RWPE2 (cell line): ENCODE data around the gene PYGB.
A peak's percentile ranks its signal among the peaks of the same experiment; 100 is the strongest.

Experiments used
- ATAC-seq: fragments of 200-7000 bp; cut with Tn5 transposase; 3 replicates; pipeline ENCODE4 v1.9.1; 2021; ENCODE audit warnings: low read depth
- DNase-seq: peaks from one replicate; pipeline ENCODE4 v3.0.0-alpha.2; 2020; ENCODE audit warnings: low spot score
- H3K27ac ChIP-seq: fragments of 450-650 bp; 2 replicates; pipeline ENCODE4 v1.5.1; 2017; ENCODE audit warnings: mild to moderate bottlenecking; ENCODE audit not compliant: poor library complexity, severe bottlenecking
- H3K27me3 ChIP-seq: fragments of 250-450 bp; sonication (Bioruptor Pico); 2 replicates; pipeline ENCODE4 v1.5.1; 2021; ENCODE audit warnings: mild to moderate bottlenecking, moderate library complexity; ENCODE audit not compliant: insufficient read depth, poor library complexity, severe bottlenecking
- H3K36me3 ChIP-seq: fragments of 250-450 bp; sonication (Bioruptor Pico); 2 replicates; pipeline ENCODE4 v1.5.1; 2020; ENCODE audit warnings: low read depth, mild to moderate bottlenecking, moderate library complexity
- H3K4me1 ChIP-seq: fragments of 250-450 bp; sonication (Bioruptor Pico); 2 replicates; pipeline ENCODE4 v1.5.1; 2021; ENCODE audit warnings: mild to moderate bottlenecking, moderate library complexity; ENCODE audit not compliant: insufficient read depth, poor library complexity, severe bottlenecking
- H3K4me3 ChIP-seq: fragments of 250-450 bp; sonication (Bioruptor Pico); 2 replicates; pipeline ENCODE4 v1.5.1; 2021; ENCODE audit warnings: mild to moderate bottlenecking, moderate library complexity; ENCODE audit not compliant: severe bottlenecking
- H3K9me3 ChIP-seq: fragments of 250-450 bp; sonication (Bioruptor Pico); 2 replicates; pipeline ENCODE4 v1.5.1; 2021; ENCODE audit warnings: mild to moderate bottlenecking, moderate library complexity; ENCODE audit not compliant: severe bottlenecking
- TF ChIP-seq, protein P1 (sequence below): fragments of 450-650 bp; IDR thresholded peaks from one replicate; pipeline ENCODE4 v1.5.1; 2017; ENCODE audit warnings: mild to moderate bottlenecking, moderate library complexity; ENCODE audit not compliant: poor library complexity, severe bottlenecking

Gene PYGB

DNA sequence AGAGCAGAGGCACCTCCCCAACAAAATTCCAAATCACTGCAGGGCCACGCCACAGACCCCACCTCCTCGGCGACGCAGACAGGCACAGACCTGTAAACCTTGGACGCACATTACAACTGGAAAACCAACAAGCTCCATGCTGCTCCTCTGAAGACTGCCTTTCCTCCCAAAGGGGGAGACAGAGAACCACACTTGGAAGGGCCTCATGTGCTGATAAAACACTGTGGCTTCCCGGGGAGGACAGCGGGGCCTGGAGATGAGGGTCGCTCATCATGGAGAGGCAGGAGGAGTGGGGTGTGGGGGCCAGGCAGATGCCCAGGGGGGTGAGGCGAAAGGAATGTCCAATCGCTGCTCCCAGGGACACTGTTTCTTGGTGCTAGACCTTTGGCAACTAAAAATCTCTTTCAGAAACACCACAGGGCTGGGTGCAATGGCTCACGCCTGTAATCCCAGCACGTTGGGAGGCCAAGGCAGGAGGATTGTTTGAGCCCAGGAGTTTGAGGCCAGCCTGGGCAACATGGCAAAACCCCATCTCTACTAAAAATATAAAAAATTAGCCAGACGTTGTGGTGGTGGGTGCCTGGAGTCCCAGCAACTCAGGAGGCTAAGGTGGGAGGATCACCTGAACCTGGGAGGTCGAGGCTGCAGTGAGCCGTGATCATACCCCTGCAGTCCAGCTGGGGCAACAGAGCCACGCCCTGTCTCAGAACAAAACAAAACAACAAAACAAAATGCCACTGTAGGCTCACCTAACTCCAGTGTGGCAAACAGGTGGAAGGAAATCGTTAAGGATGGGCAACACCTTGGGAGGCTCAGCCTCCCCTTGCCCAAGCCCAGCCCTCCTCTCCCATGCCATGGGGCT is 88.9 kb downstream of the PYGB start:
- H3K4me3 ChIP-seq = no peak overlapping the region
- peaks cover 4% of the 10 kb centered on the region for H3K4me1 ChIP-seq
- ATAC-seq = peak; percentile 85
- H3K27ac ChIP-seq = no peak overlapping the region
- H3K27me3 ChIP-seq = no peaks in the 10 kb centered on the region
- no peak for DNase-seq
- no peaks in the 10 kb centered on the region for H3K9me3 ChIP-seq
- H3K36me3 ChIP-seq = no peaks in the 10 kb centered on the region; the same call in 1 of the 2 replicates
- TF ChIP-seq, protein P1, sequence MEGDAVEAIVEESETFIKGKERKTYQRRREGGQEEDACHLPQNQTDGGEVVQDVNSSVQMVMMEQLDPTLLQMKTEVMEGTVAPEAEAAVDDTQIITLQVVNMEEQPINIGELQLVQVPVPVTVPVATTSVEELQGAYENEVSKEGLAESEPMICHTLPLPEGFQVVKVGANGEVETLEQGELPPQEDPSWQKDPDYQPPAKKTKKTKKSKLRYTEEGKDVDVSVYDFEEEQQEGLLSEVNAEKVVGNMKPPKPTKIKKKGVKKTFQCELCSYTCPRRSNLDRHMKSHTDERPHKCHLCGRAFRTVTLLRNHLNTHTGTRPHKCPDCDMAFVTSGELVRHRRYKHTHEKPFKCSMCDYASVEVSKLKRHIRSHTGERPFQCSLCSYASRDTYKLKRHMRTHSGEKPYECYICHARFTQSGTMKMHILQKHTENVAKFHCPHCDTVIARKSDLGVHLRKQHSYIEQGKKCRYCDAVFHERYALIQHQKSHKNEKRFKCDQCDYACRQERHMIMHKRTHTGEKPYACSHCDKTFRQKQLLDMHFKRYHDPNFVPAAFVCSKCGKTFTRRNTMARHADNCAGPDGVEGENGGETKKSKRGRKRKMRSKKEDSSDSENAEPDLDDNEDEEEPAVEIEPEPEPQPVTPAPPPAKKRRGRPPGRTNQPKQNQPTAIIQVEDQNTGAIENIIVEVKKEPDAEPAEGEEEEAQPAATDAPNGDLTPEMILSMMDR = peak; percentile 57

DNA sequence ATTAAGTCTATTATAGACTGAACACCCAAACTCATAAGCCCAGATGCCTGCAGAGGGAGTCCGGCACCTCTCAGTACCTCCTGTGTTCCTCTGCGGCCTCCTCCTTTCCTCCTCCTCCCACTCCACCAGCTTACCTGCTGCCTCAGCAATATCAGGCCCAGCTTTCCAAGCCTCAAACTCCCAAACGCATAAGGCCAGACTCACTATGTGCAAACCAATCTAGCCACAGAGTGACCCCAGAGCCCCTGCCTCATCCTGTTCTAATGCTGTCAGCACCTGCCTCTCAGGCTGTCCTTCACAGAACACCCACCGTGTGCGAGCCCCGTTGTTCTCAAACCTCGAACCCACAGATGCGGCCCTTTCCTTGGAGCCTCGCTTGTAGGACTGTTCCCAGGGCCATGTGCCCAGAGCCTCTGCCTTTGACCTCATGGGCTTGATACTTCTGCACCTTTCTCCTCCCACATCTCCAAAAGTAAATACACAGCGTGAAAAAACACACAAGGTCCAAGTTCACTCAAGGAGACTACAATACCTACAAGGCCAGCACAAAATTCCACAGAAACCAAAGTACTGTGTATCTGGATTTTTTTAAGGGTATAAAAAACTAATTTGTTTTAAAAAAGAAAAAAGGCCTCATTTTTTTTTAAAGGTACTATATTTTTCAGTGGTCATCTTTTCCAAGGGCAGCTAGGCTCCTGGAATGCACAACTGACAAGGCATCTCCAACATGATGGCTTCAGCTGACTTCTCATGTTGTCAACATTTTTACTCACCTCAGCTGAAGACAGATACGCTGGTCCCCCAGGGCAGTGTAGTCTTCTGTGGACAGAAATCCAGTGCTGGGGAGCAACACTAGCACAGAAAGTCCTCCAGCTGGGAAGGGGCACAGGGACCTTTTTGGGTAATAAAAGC is 90.5 kb downstream of the PYGB start:
- Histone ChIP-seq H3K4me1 (peaks cover 4% of the 10 kb centered on the region), H3K4me3 (no peak overlapping the region), H3K27ac (no peak overlapping the region), H3K27me3 (no peaks in the 10 kb centered on the region), H3K36me3 (no peaks in the 10 kb centered on the region; the same call in 1 of the 2 replicates), H3K9me3 (no peaks in the 10 kb centered on the region)
- TF ChIP-seq, protein P1 = no peak
- DNase-seq (no peak), ATAC-seq (no peak)

DNA sequence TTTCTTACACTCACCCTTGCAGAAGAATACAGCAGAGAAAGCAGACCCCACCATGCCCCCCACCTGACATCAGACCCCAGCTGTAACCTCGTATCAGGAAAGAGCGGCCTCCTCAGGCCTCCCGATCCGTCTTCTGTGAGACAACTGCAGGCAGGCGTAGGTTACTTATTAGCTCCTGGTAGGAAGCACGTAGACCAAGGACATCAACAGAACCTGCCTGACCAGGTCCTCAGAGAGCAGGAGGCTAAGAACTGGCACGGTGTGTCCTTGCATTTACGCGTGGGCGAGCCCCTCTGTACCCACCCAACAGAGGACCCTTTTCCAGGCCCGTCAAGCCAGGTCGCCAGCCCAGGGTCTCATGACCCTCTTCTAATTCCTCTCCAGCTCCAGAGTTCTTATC is 91.7 kb downstream of the PYGB start:
- Histone ChIP-seq H3K4me1 (peaks cover 4% of the 10 kb centered on the region), H3K27me3 (no peaks in the 10 kb centered on the region), H3K9me3 (no peaks in the 10 kb centered on the region), H3K36me3 (no peaks in the 10 kb centered on the region; the same call in 1 of the 2 replicates), H3K27ac (no peak overlapping the region), H3K4me3 (no peak overlapping the region)
- ATAC-seq (no peak), DNase-seq (no peak)
- TF ChIP-seq, protein P1 = no peak

DNA sequence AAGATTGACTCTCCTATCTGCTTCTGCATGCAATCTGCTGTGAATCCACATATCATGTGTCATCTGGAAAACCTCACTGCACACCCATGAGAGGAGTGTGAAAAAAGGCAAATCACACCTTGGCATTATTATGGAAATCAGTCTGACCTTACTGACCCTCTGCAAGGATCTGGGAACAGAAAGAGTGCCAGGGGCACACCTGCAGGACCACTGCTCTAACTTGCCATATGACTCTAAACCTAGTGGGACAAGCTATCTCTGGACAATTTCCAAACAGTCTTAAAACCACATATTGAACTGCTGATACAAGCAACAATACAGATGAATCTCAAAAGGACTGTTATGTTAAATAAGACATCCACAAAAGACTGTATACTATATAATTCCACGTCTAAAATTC is 92.5 kb downstream of the PYGB start:
- Histone ChIP-seq H3K27me3 (no peaks in the 10 kb centered on the region), H3K27ac (no peak overlapping the region)

More for the DNA sequence above, 92.5 kb downstream of the PYGB start:
- no peak overlapping the region for H3K4me3 ChIP-seq
- H3K4me1 ChIP-seq = peaks cover 4% of the 10 kb centered on the region
- H3K9me3 ChIP-seq = no peaks in the 10 kb centered on the region
- H3K36me3 ChIP-seq = no peaks in the 10 kb centered on the region; the same call in 1 of the 2 replicates
- TF ChIP-seq, protein P1 = no peak
- ATAC-seq (no peak), DNase-seq (no peak)
